Hepatocyte (in vitro differentiated cells): ENCODE results near the gene CIAO3. TPM values are rescaled to one million over a fixed set of nuclear protein-coding genes. Genes with fewer than 3 reads are reported as not detected.

ENCODE experiments used
- DNase-seq: peaks from one replicate; pipeline ENCODE4 v3.0.0-alpha.2; 2016; ENCODE audit warnings: low spot score
- H2AFZ ChIP-seq: fragments of 200-600 bp; sonication (generic); 2 replicates; pipeline ENCODE4 v1.6.0; 2016; ENCODE audit warnings: antibody characterized with exemption, mild to moderate bottlenecking
- H3K27ac ChIP-seq: fragments of 200-600 bp; sonication (generic); 2 replicates; pipeline ENCODE4 v1.5.1; 2016; ENCODE audit warnings: mild to moderate bottlenecking
- H3K27me3 ChIP-seq: fragments of 200-600 bp; sonication (generic); 2 replicates; pipeline ENCODE4 v1.6.1; 2016
- H3K36me3 ChIP-seq: fragments of 200-600 bp; sonication (generic); replicated peaks from 2 replicates; pipeline ENCODE4 v1.5.1; 2016; ENCODE audit warnings: low read depth; ENCODE audit not compliant: insufficient read depth
- H3K4me1 ChIP-seq: fragments of 200-600 bp; sonication (generic); 2 replicates; pipeline ENCODE4 v1.5.1; 2016; ENCODE audit warnings: mild to moderate bottlenecking, moderate library complexity; ENCODE audit not compliant: insufficient read depth
- H3K4me2 ChIP-seq: fragments of 200-600 bp; sonication (generic); 2 replicates; pipeline ENCODE4 v1.6.0; 2016
- H3K4me3 ChIP-seq: fragments of 200-600 bp; sonication (generic); 2 replicates; pipeline ENCODE4 v1.5.1; 2016; ENCODE audit warnings: mild to moderate bottlenecking
- H3K79me2 ChIP-seq: fragments of 200-600 bp; sonication (generic); 2 replicates; pipeline ENCODE4 v1.6.0; 2017; ENCODE audit warnings: mild to moderate bottlenecking
- H3K9me2 ChIP-seq: fragments of 200-600 bp; sonication (generic); replicated peaks from 2 replicates; pipeline ENCODE4 v1.6.0; 2017; ENCODE audit warnings: mild to moderate bottlenecking; ENCODE audit not compliant: insufficient read depth
- H3K9me3 ChIP-seq: fragments of 200-600 bp; sonication (generic); 2 replicates; pipeline ENCODE4 v1.5.1; 2016; ENCODE audit warnings: low read depth, mild to moderate bottlenecking
- H4K20me1 ChIP-seq: fragments of 200-600 bp; sonication (generic); 2 replicates; pipeline ENCODE4 v1.6.0; 2016; ENCODE audit warnings: mild to moderate bottlenecking; ENCODE audit not compliant: insufficient read depth, poor library complexity, severe bottlenecking
- CTCF ChIP-seq: fragments of 200-600 bp; sonication (generic); IDR thresholded peaks from 2 replicates; pipeline ENCODE4 v1.5.1; 2016; ENCODE audit warnings: antibody characterized with exemption, mild to moderate bottlenecking; ENCODE audit not compliant: poor library complexity
- EZH2 ChIP-seq: fragments of 200-600 bp; sonication (generic); IDR thresholded peaks from 2 replicates; pipeline ENCODE4 v1.6.1; 2016; ENCODE audit warnings: antibody characterized with exemption, mild to moderate bottlenecking, borderline replicate concordance
- EZH2phosphoT487 ChIP-seq: fragments of 200-600 bp; sonication (generic); IDR thresholded peaks from one replicate; pipeline ENCODE4 v1.6.1; 2018; ENCODE audit warnings: antibody characterized with exemption, mild to moderate bottlenecking, low read depth, moderate library complexity; ENCODE audit not compliant: unreplicated experiment, severe bottlenecking
- WGBS: methylation state at CpG from one replicate; pipeline ENCODE4 v1.1.6; 2016; ENCODE audit warnings: low lambda C conversion rate; ENCODE audit errors: missing lambda C conversion rate; 5-methylcytosine and 5-hydroxymethylcytosine counted together
- polyA plus RNA-seq: library from polyadenylated mRNA; unstranded; fragments of >200 nt; fragmentation: Nextera tagmentation; extraction: Ambion mirVana; gene quantifications from 2 replicates; pipeline ENCODE4 v1.2.1, GENCODE V29; 2016
- total RNA-seq: library from RNA; depleted of rRNA; stranded (reverse); fragments of >200 nt; gene quantifications from 2 replicates; pipeline ENCODE4 v1.2.3, GENCODE V29; 2014

The CIAO3 gene
- total and polyA plus RNA-seq, 2 experiments from 2014 or later = 39.0 to 42.8 TPM

- WGBS = 0% methylated on average over 10 of the region's 115 CpGs
- H3K9me2 ChIP-seq = no peaks in the 10 kb centered on the region
- no peaks in the 10 kb centered on the region for H3K36me3 ChIP-seq
- H4K20me1 ChIP-seq = no peaks in the 10 kb centered on the region
- H3K4me1 ChIP-seq = no peaks in the 10 kb centered on the region
- H2AFZ ChIP-seq = no peak within 1 kb of the TSS
- H3K9me3 ChIP-seq = no peaks in the 10 kb centered on the region
- no peak for DNase-seq
- H3K4me3 ChIP-seq = no peak within 1 kb of the TSS
- no peak for TF ChIP-seq EZH2phosphoT487
- TF ChIP-seq CTCF = no peak
- TF ChIP-seq EZH2 = no peak
- peak within 1 kb of the TSS; percentile 54 for H3K4me2 ChIP-seq
- no peak within 1 kb of the TSS for H3K27ac ChIP-seq
- H3K79me2 ChIP-seq = no peaks in the 10 kb centered on the region
- H3K27me3 ChIP-seq = peaks cover 85% of the 10 kb centered on the region
These were observed 35.2 kb downstream of the CIAO3 start, which contains the start of gene FBXL16 for GRCh38 chr16:705431-706188. Gene FBXL16, minus strand, starts transcription at chr16:705801. Its CDS starts 8,396 bp downstream, at chr16:697405.

GRCh38 chr16:704552-705380 is 36.0 kb downstream of the CIAO3 start:
- no peak for TF ChIP-seq EZH2phosphoT487
- TF ChIP-seq CTCF = no peak
- no peak for TF ChIP-seq EZH2
- Histone ChIP-seq H3K79me2 (no peaks in the 10 kb centered on the region), H3K4me3 (no peak overlapping the region)

GRCh38 chr16:704047-704446 is 36.8 kb downstream of the CIAO3 start:
- DNase-seq = no peak
- H3K36me3 ChIP-seq = no peaks in the 10 kb centered on the region
- no peak overlapping the region for H3K27ac ChIP-seq
- H3K27me3 ChIP-seq = peaks cover 87% of the 10 kb centered on the region
- no peaks in the 10 kb centered on the region for H4K20me1 ChIP-seq
- no peak overlapping the region for H3K4me3 ChIP-seq
- H3K9me2 ChIP-seq = no peaks in the 10 kb centered on the region
- H3K79me2 ChIP-seq = no peaks in the 10 kb centered on the region
- no peak overlapping the region for H3K4me2 ChIP-seq
- 77% methylated on average over 7 of the region's 7 CpGs for WGBS
- no peaks in the 10 kb centered on the region for H3K4me1 ChIP-seq
- no peaks in the 10 kb centered on the region for H3K9me3 ChIP-seq
- no peak overlapping the region for H2AFZ ChIP-seq
- TF ChIP-seq EZH2phosphoT487 (no peak), CTCF (no peak), EZH2 (no peak)

More at GRCh38 chr16:704552-705380, 36.0 kb downstream of the CIAO3 start:
- WGBS = 32% methylated on average over 27 of the region's 50 CpGs
- Histone ChIP-seq H3K36me3 (no peaks in the 10 kb centered on the region), H2AFZ (no peak overlapping the region), H4K20me1 (no peaks in the 10 kb centered on the region), H3K4me2 (no peak overlapping the region), H3K27ac (no peak overlapping the region), H3K9me3 (no peaks in the 10 kb centered on the region), H3K27me3 (peaks cover 87% of the 10 kb centered on the region), H3K4me1 (no peaks in the 10 kb centered on the region), H3K9me2 (no peaks in the 10 kb centered on the region)
- no peak for DNase-seq
